ENCODE results near the gene CLDN22.

- TF ChIP-seq CTCF (IDR thresholded peaks at IDR 0.05), result no peak
- TF ChIP-seq, protein P1, sequence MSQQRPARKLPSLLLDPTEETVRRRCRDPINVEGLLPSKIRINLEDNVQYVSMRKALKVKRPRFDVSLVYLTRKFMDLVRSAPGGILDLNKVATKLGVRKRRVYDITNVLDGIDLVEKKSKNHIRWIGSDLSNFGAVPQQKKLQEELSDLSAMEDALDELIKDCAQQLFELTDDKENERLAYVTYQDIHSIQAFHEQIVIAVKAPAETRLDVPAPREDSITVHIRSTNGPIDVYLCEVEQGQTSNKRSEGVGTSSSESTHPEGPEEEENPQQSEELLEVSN (IDR thresholded peaks at IDR 0.05; ENCODE audit: borderline replicate concordance, low read depth), result no peak
- TF ChIP-seq, protein P2, sequence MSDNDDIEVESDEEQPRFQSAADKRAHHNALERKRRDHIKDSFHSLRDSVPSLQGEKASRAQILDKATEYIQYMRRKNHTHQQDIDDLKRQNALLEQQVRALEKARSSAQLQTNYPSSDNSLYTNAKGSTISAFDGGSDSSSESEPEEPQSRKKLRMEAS (IDR thresholded peaks at IDR 0.05), result no peak
- TF ChIP-seq RAD21 (conservative IDR thresholded peaks at IDR 0.05 in 1 of 2, IDR thresholded peaks at IDR 0.05 in 1 of 2), result no peak
- no peak for TF ChIP-seq POLR2A (IDR thresholded peaks at IDR 0.05; ENCODE audit: low read length)
- TF ChIP-seq KDM1A (IDR thresholded peaks at IDR 0.05; ENCODE audit: low read depth), result no peak
- TF ChIP-seq, protein P3, sequence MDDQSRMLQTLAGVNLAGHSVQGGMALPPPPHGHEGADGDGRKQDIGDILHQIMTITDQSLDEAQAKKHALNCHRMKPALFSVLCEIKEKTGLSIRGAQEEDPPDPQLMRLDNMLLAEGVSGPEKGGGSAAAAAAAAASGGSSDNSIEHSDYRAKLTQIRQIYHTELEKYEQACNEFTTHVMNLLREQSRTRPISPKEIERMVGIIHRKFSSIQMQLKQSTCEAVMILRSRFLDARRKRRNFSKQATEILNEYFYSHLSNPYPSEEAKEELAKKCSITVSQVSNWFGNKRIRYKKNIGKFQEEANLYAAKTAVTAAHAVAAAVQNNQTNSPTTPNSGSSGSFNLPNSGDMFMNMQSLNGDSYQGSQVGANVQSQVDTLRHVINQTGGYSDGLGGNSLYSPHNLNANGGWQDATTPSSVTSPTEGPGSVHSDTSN (IDR thresholded peaks at IDR 0.05), result no peak
- no peak for TF ChIP-seq ZNF302 (CRISPR knock-in tag; IDR thresholded peaks at IDR 0.05)
Observed at GRCh38 chr4:183304538-183304937, 15.5 kb downstream of the CLDN22 start.
